NCI-H1436 treated with DMSO at 0.1 percent for 48 hours (cell line): ENCODE data around the gene ANXA2.
A peak's percentile ranks its signal among the peaks of the same experiment; 100 is the strongest.

Source experiments
- DNase-seq: peaks from one replicate; lab custom pipeline; 2025; lab: John Stamatoyannopoulos, UW

ANXA2 gene

GRCh38 chr15:60370105-60370868 lies 27.5 kb downstream of the ANXA2 start:
- DNase-seq: no peak

- no peak for DNase-seq
These were observed 28.1 kb downstream of the ANXA2 start for GRCh38 chr15:60369696-60370095.

GRCh38 chr15:60364612-60364924 lies 33.2 kb downstream of the ANXA2 start:
- no peak for DNase-seq

GRCh38 chr15:60363903-60364611 lies 33.7 kb downstream of the ANXA2 start:
- DNase-seq: no peak

- DNase-seq: no peak
These were observed 34.7 kb downstream of the ANXA2 start for GRCh38 chr15:60363087-60363549.

- DNase-seq: no peak
These were observed 35.3 kb downstream of the ANXA2 start for GRCh38 chr15:60362321-60363086.

GRCh38 chr15:60359738-60360137 lies 38.0 kb downstream of the ANXA2 start:
- DNase-seq: peak; percentile 64

GRCh38 chr15:60358935-60359682 lies 38.7 kb downstream of the ANXA2 start:
- DNase-seq: peak; percentile 99

- no peak for DNase-seq
These were observed 41.0 kb downstream of the ANXA2 start for GRCh38 chr15:60356832-60357231.

- no peak for DNase-seq
These were observed 42.5 kb downstream of the ANXA2 start for GRCh38 chr15:60355148-60355857.

GRCh38 chr15:60353245-60353920 lies 44.4 kb downstream of the ANXA2 start:
- DNase-seq: no peak

- DNase-seq: no peak
These were observed 45.3 kb downstream of the ANXA2 start for GRCh38 chr15:60352525-60352924.

GRCh38 chr15:60351066-60351465 lies 46.7 kb downstream of the ANXA2 start:
- no peak for DNase-seq

GRCh38 chr15:60350108-60350507 lies 47.7 kb downstream of the ANXA2 start:
- no peak for DNase-seq

- no peak for DNase-seq
These were observed 48.2 kb downstream of the ANXA2 start for GRCh38 chr15:60349589-60349988.

- DNase-seq: no peak
These were observed 50.2 kb downstream of the ANXA2 start for GRCh38 chr15:60347480-60348049.

GRCh38 chr15:60346653-60347052 lies 51.1 kb downstream of the ANXA2 start:
- no peak for DNase-seq

- no peak for DNase-seq
These were observed 51.7 kb downstream of the ANXA2 start for GRCh38 chr15:60346077-60346476.

- no peak for DNase-seq
These were observed 52.2 kb downstream of the ANXA2 start for GRCh38 chr15:60345598-60345997.

- DNase-seq: no peak
These were observed 52.8 kb downstream of the ANXA2 start for GRCh38 chr15:60344987-60345386.

- DNase-seq: no peak
These were observed 53.3 kb downstream of the ANXA2 start for GRCh38 chr15:60344461-60344860.
